ENCODE data around the gene PCDH11Y.
"Not testable (repeated sequence)": the region's sequence is repeated elsewhere in the genome, so short reads cannot be mapped to it uniquely, and the experiment has no call there.

Gene PCDH11Y, protein sequence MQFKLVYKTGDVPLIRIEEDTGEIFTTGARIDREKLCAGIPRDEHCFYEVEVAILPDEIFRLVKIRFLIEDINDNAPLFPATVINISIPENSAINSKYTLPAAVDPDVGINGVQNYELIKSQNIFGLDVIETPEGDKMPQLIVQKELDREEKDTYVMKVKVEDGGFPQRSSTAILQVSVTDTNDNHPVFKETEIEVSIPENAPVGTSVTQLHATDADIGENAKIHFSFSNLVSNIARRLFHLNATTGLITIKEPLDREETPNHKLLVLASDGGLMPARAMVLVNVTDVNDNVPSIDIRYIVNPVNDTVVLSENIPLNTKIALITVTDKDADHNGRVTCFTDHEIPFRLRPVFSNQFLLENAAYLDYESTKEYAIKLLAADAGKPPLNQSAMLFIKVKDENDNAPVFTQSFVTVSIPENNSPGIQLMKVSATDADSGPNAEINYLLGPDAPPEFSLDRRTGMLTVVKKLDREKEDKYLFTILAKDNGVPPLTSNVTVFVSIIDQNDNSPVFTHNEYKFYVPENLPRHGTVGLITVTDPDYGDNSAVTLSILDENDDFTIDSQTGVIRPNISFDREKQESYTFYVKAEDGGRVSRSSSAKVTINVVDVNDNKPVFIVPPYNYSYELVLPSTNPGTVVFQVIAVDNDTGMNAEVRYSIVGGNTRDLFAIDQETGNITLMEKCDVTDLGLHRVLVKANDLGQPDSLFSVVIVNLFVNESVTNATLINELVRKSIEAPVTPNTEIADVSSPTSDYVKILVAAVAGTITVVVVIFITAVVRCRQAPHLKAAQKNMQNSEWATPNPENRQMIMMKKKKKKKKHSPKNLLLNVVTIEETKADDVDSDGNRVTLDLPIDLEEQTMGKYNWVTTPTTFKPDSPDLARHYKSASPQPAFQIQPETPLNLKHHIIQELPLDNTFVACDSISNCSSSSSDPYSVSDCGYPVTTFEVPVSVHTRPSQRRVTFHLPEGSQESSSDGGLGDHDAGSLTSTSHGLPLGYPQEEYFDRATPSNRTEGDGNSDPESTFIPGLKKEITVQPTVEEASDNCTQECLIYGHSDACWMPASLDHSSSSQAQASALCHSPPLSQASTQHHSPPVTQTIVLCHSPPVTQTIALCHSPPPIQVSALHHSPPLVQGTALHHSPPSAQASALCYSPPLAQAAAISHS (N-terminal part only)

DNA sequence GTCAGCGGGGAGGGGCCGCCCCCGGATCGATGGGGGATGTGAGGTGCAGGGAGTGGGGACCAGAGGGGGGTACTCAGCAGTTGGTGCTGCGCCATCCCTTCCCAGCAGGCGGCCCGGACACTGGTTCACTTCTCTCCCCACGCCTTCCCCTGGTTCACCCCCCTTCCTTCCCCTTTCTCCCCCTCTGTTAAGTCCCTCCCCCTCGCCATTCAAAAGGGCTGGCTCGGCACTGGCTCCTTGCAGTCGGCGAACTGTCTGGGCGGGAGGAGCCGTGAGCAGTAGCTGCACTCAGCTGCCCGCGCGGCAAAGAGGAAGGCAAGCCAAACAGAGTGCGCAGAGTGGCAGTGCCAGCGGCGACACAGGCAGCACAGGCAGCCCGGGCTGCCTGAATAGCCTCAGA, at the start of gene PCDH11Y:
Gene PCDH11Y, plus strand, starts transcription at position 240 of the 400 bp plus-strand sequence. CDS start 56,804 bp downstream, outside the sequence.
- DNase-seq (ENCODE audit: low read depth in 2 of 2, low spot score in 1 of 2): not testable (repeated sequence)

DNA sequence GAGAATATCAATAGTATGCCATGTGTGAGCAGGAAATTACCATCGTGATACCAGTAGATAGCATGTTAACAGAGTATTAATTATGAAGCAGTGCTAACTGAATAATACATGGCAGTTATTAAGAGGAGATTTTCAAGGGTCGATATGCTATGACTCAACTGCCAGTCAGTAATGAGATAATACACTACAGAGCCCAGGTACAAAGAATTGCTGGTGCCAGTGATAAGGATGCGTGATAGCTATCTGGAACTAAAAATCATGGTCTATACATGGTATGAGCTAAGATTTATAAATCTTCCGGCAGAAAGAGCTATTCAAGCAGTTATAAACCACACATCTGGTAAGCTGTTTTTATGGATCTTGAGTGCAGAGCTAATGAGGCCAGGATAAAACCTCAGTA, 32.2 kb upstream of the PCDH11Y start:
- not testable (repeated sequence) for DNase-seq (ENCODE audit: low read depth in 2 of 2, low spot score in 1 of 2)

DNA sequence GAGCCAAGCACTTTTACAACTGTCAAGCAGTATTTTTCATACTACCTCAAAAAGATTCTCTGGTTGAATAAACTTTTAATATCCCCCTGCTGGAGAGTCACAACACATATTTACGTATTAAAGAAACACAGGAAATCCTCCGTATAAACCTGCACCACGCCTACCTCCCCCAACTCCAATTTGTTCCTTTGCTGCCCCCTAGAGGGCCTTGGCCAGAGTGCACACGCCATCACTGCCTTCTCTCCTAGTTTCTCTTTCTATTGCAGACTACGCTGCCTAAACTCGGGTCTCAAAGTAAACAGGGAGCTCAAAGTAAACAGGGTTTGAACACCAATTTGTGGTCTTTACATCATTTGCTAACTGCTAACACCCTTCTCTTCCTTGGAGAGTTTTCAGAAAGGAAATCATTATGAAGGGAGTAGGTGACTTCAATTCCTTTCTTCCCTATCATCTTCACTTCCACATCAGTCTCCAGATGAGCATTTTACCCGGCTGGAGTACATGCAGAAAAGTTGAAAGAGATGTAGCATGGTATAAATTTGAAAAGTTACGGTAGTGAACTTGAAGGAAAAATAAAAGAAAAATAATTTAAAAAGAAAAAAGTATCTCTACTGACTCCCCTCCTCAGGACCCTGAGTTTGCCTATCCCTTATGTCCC, 8.2 kb upstream of the PCDH11Y start:
- DNase-seq (ENCODE audit: low read depth in 2 of 2, low spot score in 1 of 2): not testable (repeated sequence)

DNA sequence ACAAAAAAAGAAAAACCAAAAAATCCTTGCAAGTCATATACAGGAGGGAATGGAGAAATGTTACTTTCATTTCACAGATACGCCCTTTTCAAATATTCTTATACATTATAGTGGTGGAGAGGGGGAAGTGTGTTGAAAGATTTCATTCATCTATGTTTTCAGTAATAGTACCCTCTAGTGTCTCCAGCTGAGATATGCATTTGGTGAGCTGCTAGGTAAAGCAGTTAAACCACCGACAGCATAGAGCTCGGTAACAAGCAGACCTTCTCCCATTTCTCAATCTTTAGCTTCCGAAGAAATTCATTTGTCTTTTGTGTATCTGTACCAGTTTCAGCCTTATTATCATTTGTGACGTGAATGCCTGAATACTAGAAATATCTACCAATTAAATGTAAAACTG, 5.2 kb upstream of the PCDH11Y start:
- DNase-seq (ENCODE audit: low read depth in 2 of 2, low spot score in 1 of 2): not testable (repeated sequence)

DNA sequence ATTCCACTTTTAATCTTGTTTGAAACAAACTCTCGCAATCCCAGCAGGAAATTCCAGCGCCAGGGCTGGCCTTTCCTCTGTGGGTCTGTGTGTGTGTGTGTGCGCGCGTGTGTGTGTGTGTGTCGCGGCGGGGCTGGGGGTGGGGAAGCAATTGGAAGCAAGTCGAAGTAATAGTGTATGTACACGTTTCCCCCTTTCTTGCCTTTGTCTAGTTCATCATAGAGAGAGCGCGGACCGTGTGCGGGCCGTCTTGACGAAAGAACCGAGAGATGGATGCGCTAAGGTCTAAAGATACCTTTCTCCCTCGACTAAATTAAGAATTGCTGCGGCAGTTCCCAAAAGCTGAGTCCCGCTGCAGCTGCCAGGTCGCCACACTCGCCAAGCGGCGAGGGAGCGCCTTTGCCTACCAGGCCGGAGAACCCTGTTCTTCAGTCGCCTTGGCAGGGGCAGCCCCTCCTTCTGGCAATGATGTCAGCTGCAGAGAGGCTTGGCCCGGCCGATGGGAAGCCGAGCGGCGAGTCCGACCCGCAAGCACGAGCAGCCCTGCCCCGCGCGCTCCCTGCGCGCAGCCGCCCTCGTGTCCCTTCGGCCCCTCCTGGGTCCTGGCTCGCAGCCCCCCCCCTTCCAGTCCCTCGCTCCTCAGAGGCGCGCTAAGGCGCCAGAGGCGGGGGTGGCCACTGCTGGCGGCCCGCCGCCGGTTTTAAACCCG, 2.5 kb downstream of the PCDH11Y start:
- DNase-seq (ENCODE audit: low read depth in 2 of 2, low spot score in 1 of 2): not testable (repeated sequence)

DNA sequence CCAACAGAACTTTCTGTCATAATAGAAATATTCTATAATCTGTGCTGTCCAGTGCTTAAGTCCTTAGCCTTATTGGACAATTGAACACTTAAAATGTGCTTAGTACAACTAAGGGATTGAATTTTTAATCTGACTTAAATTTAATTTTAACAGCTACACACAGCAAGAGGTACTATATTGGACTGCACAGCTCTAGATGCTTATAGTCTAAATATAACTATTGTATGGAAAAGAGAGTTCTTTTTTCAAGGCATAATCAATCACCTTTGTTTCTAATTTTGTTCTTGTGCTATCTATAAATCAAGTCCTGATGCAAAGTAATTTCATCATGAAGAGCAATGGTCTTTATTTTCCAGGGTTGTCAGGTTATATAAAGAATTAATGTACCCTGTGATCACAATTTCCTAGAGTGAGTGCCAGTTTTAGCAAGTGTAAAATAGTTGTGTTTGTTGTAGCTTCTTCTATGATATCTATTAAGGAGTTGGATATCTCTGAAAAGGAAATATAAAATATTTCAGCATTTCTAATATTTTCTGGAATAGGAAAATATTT, 39.0 kb downstream of the PCDH11Y start:
- not testable (repeated sequence) for DNase-seq (ENCODE audit: low read depth in 2 of 2, low spot score in 1 of 2)

DNA sequence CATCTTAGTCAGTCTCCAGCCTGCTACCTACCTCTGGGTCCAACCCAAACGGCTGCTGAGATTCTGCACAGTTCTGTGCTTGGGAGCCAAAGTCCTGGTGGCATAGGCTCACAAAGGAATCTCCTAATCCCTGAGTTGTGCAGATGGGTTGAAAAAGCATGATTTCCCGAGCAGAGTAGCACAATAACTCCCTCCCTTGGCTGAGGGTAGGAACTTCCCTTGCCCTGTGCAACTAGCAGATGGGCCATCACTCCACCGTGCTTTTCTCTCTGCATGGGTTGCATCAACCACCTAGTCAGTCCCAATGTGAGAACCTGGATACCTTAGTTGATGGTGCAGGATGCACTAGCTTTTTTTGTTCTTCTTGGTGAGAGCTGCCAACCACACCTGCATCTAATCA, 82.9 kb downstream of the PCDH11Y start:
- not testable (repeated sequence) for DNase-seq (ENCODE audit: low read depth in 2 of 2, low spot score in 1 of 2)

DNA sequence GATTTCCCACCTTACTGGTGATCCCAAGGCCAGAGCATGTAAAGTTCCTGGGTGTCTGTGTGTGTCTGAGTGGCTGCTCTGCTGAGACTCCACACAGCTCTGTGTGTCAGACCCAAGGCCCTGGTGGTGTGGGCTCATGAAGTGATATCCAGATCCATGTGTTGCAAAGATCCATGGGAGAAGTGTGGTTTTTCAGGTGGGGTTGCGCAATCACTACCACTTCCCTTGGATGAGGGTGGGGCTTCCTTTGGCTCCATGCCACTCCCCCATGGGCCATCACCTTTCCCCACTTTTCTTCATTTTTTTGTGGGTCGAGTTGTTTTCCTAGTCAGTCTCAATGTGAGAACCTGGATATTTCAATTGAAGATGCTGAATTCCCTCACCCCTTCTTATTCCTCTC, 182.9 kb downstream of the PCDH11Y start:
- not testable (repeated sequence) for DNase-seq (ENCODE audit: low read depth in 2 of 2, low spot score in 1 of 2)

DNA sequence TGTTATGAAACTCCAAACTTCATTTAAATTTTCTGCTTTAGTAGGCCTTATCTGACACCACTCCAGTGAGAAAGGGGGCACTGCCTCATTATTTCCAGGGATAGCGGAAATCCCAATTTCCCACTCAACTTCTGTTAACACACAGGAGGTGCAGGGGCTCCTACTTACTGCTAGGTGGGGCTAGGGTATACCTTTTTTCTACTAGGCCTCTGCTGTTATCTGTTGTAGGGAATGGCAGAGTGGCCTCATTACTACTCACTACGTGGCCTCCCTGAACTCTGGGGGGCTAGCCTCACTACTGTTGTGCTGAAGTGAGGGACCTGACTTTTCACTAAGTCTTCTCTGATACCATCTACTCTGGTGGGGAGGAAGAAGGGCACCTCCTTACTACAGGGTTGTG, 215.0 kb downstream of the PCDH11Y start:
- DNase-seq (ENCODE audit: low read depth in 2 of 2, low spot score in 1 of 2): not testable (repeated sequence)

DNA sequence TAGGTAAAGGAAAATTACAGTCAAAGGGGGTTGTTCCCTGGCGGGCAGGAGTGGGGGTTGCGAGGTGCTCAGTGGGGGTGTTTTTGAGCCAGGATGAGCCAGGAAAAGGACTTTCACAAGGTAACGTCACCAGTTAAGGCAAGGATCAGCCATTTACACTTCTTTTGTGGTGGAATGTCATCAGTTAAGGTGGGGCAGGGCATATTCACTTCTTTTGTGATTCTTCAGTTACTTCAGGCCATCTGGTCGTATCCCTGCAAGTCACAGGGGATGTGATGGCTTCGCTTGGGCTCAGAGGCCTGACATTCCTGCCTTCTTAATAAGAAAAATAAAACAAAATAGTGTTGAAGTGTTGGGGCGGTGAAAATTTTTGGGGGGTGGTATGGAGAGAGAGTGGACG, 324.8 kb downstream of the PCDH11Y start:
- not testable (repeated sequence) for DNase-seq (ENCODE audit: low read depth in 2 of 2, low spot score in 1 of 2)

DNA sequence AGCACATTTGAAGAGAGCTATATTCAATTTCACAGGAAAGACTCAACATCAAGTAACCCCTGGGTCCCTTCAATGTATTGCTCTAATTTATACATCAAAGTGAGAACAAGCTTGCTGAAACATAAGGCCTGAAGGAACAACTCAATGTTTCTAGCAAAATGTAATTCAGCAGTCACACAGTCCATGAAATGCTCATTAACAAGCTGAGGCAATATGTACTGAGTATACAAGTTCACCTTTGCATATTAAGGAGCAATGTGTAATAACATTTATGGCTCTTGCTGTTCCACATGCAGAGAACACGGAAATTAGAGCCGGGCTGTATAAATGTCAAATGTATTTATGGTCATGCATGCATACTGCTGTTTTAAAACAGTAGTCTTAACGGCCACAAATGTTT, 342.1 kb downstream of the PCDH11Y start:
- not testable (repeated sequence) for DNase-seq (ENCODE audit: low read depth in 2 of 2, low spot score in 1 of 2)

DNA sequence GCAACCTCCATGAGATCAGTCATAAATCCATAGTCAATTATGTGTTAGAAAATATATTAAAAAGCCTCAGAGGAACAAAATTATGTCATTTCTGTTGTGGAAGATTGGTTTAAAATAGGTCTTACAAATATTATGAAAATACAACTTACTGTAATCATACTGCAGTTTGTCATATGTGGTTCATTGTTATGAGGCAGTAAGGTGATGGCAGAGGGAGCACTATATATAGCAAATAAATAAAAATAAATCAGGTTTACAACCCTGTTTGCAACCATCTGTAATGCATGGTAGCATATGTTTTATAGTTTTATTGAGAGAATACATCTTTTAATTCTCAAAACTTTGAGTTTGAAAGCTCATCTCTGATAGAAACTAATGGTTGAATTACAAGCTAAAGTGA, 543.6 kb downstream of the PCDH11Y start:
- DNase-seq (ENCODE audit: low read depth in 2 of 2, low spot score in 1 of 2): not testable (repeated sequence)

DNA sequence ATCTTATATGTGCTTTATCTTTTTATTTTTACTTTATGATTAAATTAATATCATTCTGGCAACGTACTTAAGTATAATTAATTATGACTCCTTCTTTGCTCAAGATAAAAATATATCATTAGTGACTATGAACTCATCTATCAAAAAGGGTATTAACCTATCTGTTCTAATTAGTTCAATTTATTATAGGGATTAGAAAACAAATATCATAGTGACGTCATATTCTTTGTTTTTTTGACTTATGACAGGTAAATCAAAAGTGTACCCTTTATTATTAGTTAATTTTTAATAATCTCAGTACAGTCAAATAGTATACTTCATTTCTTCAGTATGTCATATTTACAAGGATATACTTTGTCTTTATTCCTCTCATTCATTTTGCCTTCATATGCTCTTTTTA, 638.5 kb downstream of the PCDH11Y start:
- DNase-seq (ENCODE audit: low read depth in 2 of 2, low spot score in 1 of 2): not testable (repeated sequence)

DNA sequence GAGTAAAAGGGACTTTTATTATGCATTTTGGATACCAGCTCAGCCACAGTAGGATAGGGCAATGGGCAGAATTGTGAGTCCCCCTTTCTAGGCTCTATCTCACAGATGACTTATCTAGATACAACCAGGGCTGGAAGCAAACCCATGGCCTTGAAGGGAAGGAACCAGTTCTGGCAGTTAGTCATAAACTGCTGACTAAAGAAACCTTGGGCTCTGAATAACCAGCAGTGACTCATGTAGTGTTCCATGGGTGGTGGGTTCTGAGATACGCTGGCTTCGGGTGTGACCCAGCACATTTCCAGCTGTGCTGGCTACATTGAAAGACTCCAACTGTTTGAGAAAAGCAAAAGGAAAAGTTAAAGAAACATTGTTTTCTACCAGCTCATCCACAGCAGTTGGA, 679.2 kb downstream of the PCDH11Y start:
- not testable (repeated sequence) for DNase-seq (ENCODE audit: low read depth in 2 of 2, low spot score in 1 of 2)

DNA sequence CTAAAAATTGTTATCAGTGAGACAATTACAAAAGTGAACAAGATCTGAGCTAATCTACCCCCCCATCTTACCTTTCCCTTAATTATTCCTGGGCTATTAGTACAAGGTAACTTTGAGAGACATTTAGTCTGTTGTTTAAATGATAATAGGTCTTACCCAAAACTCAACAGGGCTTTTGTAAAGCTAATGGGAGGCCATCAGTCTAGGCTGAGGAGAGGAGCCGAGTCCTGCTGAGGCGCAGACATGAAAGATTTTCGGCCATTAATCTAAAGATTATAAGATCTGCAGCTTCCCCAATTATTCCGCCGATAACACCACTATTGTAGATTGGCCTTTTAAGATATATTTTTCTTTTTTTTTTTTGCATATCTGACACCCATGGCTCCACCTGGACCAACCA, 708.6 kb downstream of the PCDH11Y start:
- DNase-seq (ENCODE audit: low read depth in 2 of 2, low spot score in 1 of 2): not testable (repeated sequence)

DNA sequence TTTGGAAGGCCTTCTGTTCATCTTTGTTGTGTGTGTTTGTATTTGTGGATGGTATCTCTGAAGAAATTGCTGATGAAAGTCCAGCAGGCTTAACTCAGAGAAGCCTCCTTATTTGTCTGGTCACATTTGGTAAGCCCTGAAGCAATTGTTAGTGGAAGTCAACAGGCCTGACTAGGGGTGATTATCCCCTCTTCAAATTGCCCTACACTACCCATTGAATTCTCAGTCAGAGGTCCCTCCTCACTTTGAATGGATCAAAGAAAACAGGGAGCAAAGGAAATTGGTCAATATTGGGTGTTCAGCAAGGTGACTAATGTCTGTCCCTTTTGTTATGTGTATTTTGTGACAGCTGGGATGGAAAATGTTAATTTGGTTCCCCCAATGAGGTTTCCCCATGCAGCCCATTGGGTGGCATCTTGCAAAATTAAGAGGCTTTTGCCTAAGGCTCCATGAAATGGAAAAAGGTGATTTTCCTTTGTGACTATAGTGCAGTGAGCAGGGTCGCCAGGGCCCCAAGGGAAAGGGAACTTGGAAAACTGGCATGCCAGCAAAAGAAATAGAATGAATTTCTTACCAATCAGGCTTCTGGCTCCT, 709.8 kb downstream of the PCDH11Y start:
- DNase-seq (ENCODE audit: low read depth in 2 of 2, low spot score in 1 of 2): not testable (repeated sequence)

DNA sequence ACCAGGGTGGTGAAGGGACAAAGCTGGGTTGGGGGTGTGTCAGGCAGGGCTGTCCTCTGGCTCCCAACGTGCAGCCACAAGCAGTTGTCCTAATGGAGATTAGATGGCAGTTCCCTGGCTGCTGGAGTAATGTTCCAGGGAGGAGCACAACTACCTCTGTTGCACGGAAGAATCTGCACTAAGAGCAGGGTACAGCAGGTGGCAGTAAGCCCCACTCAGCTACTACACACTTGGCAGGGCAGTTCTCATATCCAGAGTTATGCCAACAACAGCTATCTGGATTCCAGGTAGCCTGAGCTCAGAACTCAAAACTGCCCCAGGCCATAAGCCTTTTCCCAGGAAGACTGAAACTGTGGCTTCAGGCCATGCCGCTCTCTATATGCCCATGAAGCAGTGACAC, 761.3 kb downstream of the PCDH11Y start:
- not testable (repeated sequence) for DNase-seq (ENCODE audit: low read depth in 2 of 2, low spot score in 1 of 2)

DNA sequence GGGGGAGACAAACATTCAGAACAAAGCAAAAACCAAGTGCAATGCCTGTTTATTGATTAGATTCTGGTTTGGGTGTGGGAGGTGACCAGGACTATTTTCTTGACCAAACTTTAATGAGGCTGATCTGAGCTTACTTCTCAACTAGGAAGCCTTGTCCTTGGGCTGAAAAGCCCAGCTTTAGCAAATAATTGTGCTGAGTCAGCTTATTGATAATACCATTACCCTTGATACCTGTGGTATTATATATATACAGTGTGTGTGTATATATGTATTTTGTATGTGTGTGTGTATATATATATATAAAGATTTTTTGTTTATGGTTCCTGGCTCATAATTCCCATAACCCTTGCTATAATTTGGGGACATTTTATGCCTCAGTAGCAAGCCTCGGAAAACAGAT, 776.4 kb downstream of the PCDH11Y start:
- DNase-seq (ENCODE audit: low read depth in 2 of 2, low spot score in 1 of 2): not testable (repeated sequence)

Measured in stimulated activated CD8-positive, alpha-beta memory T cell treated with anti-CD3 and anti-CD28 coated beads, Interleukin-4, amount 100 ng/mL, for 4 hours (primary cell).